Measurements from ENCODE around the gene DRG2. TPM values are rescaled to one million over a fixed set of nuclear protein-coding genes. Genes with fewer than 3 reads are reported as not detected.

DRG2 gene
- total and polyA plus RNA-seq, 7 experiments from 2014 or later: 37.7 to 54.7 (median 46.0) TPM

GRCh38 chr17:18156976-18157280 is 69.2 kb downstream of the DRG2 start:
- ATAC-seq (no peak), DNase-seq (no peak)
- Histone ChIP-seq H3K36me3 (ENCODE audit: control insufficient read depth in 2 of 3, insufficient read depth in 3 of 3, low read length in 3 of 3) (no peaks in the 10 kb centered on the region), H3K27ac (ENCODE audit: low read depth, low read length) (no peak overlapping the region), H3K9me3 (ENCODE audit: control insufficient read depth in 2 of 3, low read length in 3 of 3) (no peaks in the 10 kb centered on the region), H3K27me3 (ENCODE audit: control insufficient read depth in 2 of 2, insufficient read depth in 2 of 2, low read length in 2 of 2) (no peaks in the 10 kb centered on the region), H3K4me1 (ENCODE audit: control insufficient read depth in 2 of 2, insufficient read depth in 2 of 2, low read length in 2 of 2) (peaks cover 6 to 7% of the 10 kb centered on the region in 2 donors), H3K4me3 (ENCODE audit: low read length) (no peak overlapping the region)
- Mint-ChIP-seq H3K4me1 (peaks cover 0 to 25% (median 17%) of the 10 kb centered on the region in 7 donors), H3K9me3 (no peaks in the 10 kb centered on the region), H3K27ac (peak overlapping the region in 2 of 9 donors; percentile 31 to 57), H3K4me3 (no peak overlapping the region), H3K27me3 (peaks cover 0 to 5% (median 0%) of the 10 kb centered on the region in 5 donors), H3K36me3 (no peaks in the 10 kb centered on the region)
- CTCF ChIA-PET: no interaction called here
- POLR2A ChIA-PET: no interaction called here
- intact Hi-C loops (cut with micrococcal nuclease): loop anchor here in 1 of 2 donors (10.0 kb wide), 1 partner anchor 158 kb away; the partner anchor contains the start of genes SMCR8 and TOP3A

Other genes starting within 250 kb of the DRG2 start
- gene TOM1L2, start 115.5 kb upstream of the DRG2 start, total RNA-seq: 10 to 100 TPM; 35.1 to 84.1 (median 63.4) TPM
- gene TOM1L2, start 115.5 kb upstream of the DRG2 start, polyA plus RNA-seq: 10 to 100 TPM in 1 of 2 donors, 1 to 10 TPM in 1; 6.9 to 16.9 TPM
- gene DRC3, start 115.1 kb upstream of the DRG2 start, total RNA-seq: 1 to 10 TPM in 1 of 5 experiments, under 1 TPM in 1, not detected in 3; 1.00 to 2.4 TPM
- under 1 TPM in 1 of 2 donors, not detected in 1; 0.50 TPM for gene DRC3, start 115.1 kb upstream of the DRG2 start, polyA plus RNA-seq
- gene ATPAF2, start 48.8 kb upstream of the DRG2 start, total RNA-seq: 10 to 100 TPM; 26.3 to 36.7 (median 32.5) TPM
- 10 to 100 TPM; 16.3 TPM for gene ATPAF2, start 48.8 kb upstream of the DRG2 start, polyA plus RNA-seq
- gene GID4, start 48.5 kb upstream of the DRG2 start, total RNA-seq: 10 to 100 TPM in 2 of 5 experiments, 1 to 10 TPM in 3; 6.0 to 11.4 (median 10.0) TPM
- gene GID4, start 48.5 kb upstream of the DRG2 start, polyA plus RNA-seq: 1 to 10 TPM; 5.9 to 7.0 TPM
- gene MYO15A, start 20.8 kb downstream of the DRG2 start, total RNA-seq: 1 to 10 TPM in 3 of 5 experiments, under 1 TPM in 2; 0.53 to 2.0 (median 1.2) TPM
- gene MYO15A, start 20.8 kb downstream of the DRG2 start, polyA plus RNA-seq: under 1 TPM; 0.41 to 0.43 TPM
- gene ALKBH5, start 95.9 kb downstream of the DRG2 start, total RNA-seq: 100 to 1,000 TPM in 3 of 5 experiments, 10 to 100 TPM in 2; 97.4 to 135 (median 108) TPM
- gene ALKBH5, start 95.9 kb downstream of the DRG2 start, polyA plus RNA-seq: 100 to 1,000 TPM; 121 to 154 TPM
- gene LLGL1, start 137.7 kb downstream of the DRG2 start, total RNA-seq: 10 to 100 TPM; 12.9 to 21.6 (median 16.5) TPM
- 1 to 10 TPM in 1 of 2 donors, under 1 TPM in 1; 0.89 to 2.0 TPM for gene LLGL1, start 137.7 kb downstream of the DRG2 start, polyA plus RNA-seq
- gene FLII, start 170.8 kb downstream of the DRG2 start, total RNA-seq: 100 to 1,000 TPM; 253 to 348 (median 303) TPM
- 100 to 1,000 TPM in 1 of 2 donors, 10 to 100 TPM in 1; 93.1 to 198 TPM for gene FLII, start 170.8 kb downstream of the DRG2 start, polyA plus RNA-seq
- gene MIEF2, start 172.7 kb downstream of the DRG2 start, total RNA-seq: 10 to 100 TPM in 4 of 5 experiments, 1 to 10 TPM in 1; 6.5 to 22.5 (median 15.1) TPM
- gene MIEF2, start 172.7 kb downstream of the DRG2 start, polyA plus RNA-seq: 10 to 100 TPM; 11.3 to 19.6 TPM
- gene TOP3A, start 227.0 kb downstream of the DRG2 start, total RNA-seq: 10 to 100 TPM; 39.0 to 74.9 (median 43.6) TPM
- 10 to 100 TPM; 13.7 to 30.8 TPM for gene TOP3A, start 227.0 kb downstream of the DRG2 start, polyA plus RNA-seq
- gene SMCR8, start 227.3 kb downstream of the DRG2 start, total RNA-seq: 10 to 100 TPM; 29.0 to 61.7 (median 52.1) TPM
- 1 to 10 TPM; 5.2 to 8.0 TPM for gene SMCR8, start 227.3 kb downstream of the DRG2 start, polyA plus RNA-seq